Subcutaneous adipose tissue (tissue), 4 donors: ENCODE data around the gene SUGP2. TPM values are rescaled to one million over a fixed set of nuclear protein-coding genes. Genes with fewer than 3 reads are reported as not detected.

ENCODE experiments used
- total RNA-seq, 4 donors: library from RNA; depleted of rRNA; stranded (reverse); fragments of >200 nt; gene quantifications; one replicate each; pipeline ENCODE4 v1.1.0, GENCODE V29; 2016
- TF ChIP-seq, protein P1 (sequence below): fragments of 450-650 bp; IDR thresholded peaks from one replicate; pipeline ENCODE4 v1.5.1; 2016; ENCODE audit warnings: low read depth, mild to moderate bottlenecking, control low read depth, antibody characterized with exemption, moderate library complexity

SUGP2 gene
- total RNA-seq, 4 donors from 2014 or later, result 29.2 to 59.5 (median 42.2) TPM

DNA sequence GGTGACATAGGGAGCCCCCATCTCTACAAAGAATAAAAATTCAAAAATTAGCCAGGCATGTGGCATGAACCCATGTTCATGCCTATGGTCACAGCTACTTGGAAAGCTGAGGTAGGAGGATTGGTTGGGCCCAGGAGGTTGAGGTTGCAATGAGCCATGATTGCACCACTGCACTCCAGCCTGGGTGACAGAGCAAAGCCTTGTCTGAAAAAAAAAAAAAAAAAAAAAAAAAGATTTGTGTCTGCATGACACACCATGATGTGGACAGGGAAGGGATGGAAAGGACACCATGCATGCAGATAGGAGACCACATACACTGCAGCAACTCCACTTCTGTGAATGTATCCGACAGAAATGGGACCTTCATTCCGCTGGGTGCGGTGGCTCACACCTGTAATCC is 58.3 kb downstream of the SUGP2 start:
- TF ChIP-seq, protein P1, sequence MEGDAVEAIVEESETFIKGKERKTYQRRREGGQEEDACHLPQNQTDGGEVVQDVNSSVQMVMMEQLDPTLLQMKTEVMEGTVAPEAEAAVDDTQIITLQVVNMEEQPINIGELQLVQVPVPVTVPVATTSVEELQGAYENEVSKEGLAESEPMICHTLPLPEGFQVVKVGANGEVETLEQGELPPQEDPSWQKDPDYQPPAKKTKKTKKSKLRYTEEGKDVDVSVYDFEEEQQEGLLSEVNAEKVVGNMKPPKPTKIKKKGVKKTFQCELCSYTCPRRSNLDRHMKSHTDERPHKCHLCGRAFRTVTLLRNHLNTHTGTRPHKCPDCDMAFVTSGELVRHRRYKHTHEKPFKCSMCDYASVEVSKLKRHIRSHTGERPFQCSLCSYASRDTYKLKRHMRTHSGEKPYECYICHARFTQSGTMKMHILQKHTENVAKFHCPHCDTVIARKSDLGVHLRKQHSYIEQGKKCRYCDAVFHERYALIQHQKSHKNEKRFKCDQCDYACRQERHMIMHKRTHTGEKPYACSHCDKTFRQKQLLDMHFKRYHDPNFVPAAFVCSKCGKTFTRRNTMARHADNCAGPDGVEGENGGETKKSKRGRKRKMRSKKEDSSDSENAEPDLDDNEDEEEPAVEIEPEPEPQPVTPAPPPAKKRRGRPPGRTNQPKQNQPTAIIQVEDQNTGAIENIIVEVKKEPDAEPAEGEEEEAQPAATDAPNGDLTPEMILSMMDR, result no peak

DNA sequence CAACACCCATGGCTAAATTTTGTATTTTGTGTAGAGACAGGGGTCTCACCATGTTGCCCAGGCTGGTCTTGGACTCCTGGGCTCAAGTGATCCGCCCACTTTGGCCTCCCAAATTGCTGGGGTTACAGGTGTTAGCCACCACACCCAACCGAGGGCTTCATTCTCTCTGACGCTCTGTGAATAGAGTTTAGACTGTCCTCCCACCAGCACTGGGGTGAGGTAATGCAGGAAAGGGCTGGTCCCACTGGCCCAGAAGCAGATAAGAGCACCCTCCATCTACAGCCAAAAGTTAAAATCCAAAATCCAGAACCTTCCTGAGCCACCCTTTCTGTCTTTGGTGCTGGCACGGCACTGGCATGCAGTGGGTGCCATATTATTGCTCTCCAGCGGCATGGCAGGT is 60.5 kb downstream of the SUGP2 start:
- TF ChIP-seq, protein P1, result no peak

GRCh38 chr19:18972301-18972811 is 61.0 kb downstream of the SUGP2 start:
- TF ChIP-seq, protein P1, result no peak

DNA sequence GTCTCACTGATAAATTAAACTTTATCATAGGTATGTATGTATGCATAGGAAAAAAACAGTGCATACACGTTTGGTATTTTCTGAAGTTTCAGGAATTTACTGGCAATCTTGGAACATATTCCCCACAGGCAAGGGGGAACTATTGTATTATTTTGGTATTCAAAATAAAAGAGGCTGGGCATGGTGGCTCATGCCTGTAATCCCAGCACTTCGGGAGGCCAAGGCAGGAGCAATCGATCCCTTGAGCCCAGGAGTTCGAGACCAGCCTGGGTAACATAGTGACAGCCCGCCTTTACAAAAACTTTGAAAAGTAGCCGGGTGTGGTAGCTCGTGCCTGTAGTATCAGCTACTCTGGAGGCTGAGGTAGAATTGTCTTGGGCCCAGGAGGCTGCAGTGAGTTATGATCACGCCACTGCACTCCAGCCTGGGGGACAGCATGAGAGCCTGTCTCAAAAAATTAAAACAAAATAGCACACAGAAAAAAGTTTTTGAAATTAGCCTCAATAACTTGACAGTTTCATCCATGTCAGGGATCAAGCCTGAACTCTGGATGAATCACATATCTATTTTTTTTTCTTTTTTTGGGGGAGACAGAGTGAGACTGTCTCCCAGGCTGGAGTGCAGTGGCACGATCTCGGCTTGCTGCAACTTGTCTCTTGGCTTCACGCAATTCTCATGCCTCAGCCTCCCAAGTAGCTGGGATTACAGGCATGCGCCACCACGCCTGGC is 63.2 kb downstream of the SUGP2 start:
- TF ChIP-seq, protein P1, result no peak

- TF ChIP-seq, protein P1, result no peak
Observed at GRCh38 chr19:18967358-18968146, 65.8 kb downstream of the SUGP2 start.

DNA sequence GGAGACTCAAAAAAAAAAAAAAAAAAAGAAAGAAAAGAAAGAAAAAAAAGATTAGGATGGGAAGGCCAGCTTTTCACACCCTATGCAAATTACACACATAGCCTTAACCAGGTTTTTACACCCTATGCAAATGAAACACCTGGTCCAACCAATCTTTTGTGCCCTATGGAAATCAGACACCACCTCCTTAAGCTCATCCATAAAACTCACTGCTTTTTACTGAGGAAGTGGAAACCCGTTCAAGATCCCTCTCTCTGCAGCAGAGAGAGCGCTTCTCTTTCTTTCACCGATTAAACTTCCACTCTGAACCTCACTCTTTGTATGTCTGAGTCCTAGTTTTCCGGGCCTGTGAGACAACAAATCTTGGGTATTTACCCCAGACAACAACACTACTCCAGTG is 67.0 kb downstream of the SUGP2 start:
- TF ChIP-seq, protein P1, result no peak

GRCh38 chr19:18964121-18964520 is 69.2 kb downstream of the SUGP2 start:
- TF ChIP-seq, protein P1, result no peak
